Stimulated activated naive CD8-positive, alpha-beta T cell treated with anti-CD3 and anti-CD28 coated beads, Interleukin-15, Interleukin-2, amounts not matched to agents 100 ng/mL and 50 ng/mL, for 24 hours (primary cell): Measurements from ENCODE around the gene SERPINB13.

Experiments used
- H3K27ac Mint-ChIP-seq: one replicate; pipeline ENCODE4 v1.8.0; 2021; ENCODE audit warnings: mild to moderate bottlenecking, mixed read lengths
- H3K27me3 Mint-ChIP-seq: one replicate; pipeline ENCODE4 v1.8.0; 2021; ENCODE audit warnings: mixed read lengths
- H3K36me3 Mint-ChIP-seq: one replicate; pipeline ENCODE4 v1.8.0; 2021; ENCODE audit warnings: low read depth, mixed read lengths
- H3K4me1 Mint-ChIP-seq: one replicate; pipeline ENCODE4 v1.8.0; 2021; ENCODE audit warnings: low read depth, mixed read lengths
- H3K4me3 Mint-ChIP-seq: one replicate; pipeline ENCODE4 v1.8.0; 2021; ENCODE audit warnings: mild to moderate bottlenecking, mixed read lengths
- H3K9me3 Mint-ChIP-seq: one replicate; pipeline ENCODE4 v1.8.0; 2021; ENCODE audit warnings: mixed read lengths

SERPINB13 gene

GRCh38 chr18:63570721-63571120 lies 16.4 kb upstream of the SERPINB13 start:
- no peaks in the 10 kb centered on the region for H3K4me1 Mint-ChIP-seq
- H3K9me3 Mint-ChIP-seq = no peaks in the 10 kb centered on the region
- no peak overlapping the region for H3K27ac Mint-ChIP-seq
- no peak overlapping the region for H3K4me3 Mint-ChIP-seq
- no peaks in the 10 kb centered on the region for H3K36me3 Mint-ChIP-seq
- peaks cover 12% of the 10 kb centered on the region for H3K27me3 Mint-ChIP-seq

- no peak overlapping the region for H3K27ac Mint-ChIP-seq
- H3K4me1 Mint-ChIP-seq = no peaks in the 10 kb centered on the region
- H3K36me3 Mint-ChIP-seq = no peaks in the 10 kb centered on the region
- H3K4me3 Mint-ChIP-seq = no peak overlapping the region
- H3K9me3 Mint-ChIP-seq = no peaks in the 10 kb centered on the region
- H3K27me3 Mint-ChIP-seq = peaks cover 9% of the 10 kb centered on the region
Measured at GRCh38 chr18:63575681-63576080, 11.5 kb upstream of the SERPINB13 start.

- Mint-ChIP-seq H3K9me3 (no peaks in the 10 kb centered on the region), H3K4me1 (no peaks in the 10 kb centered on the region), H3K27ac (no peak overlapping the region), H3K36me3 (no peaks in the 10 kb centered on the region), H3K4me3 (no peak overlapping the region), H3K27me3 (peaks cover 8% of the 10 kb centered on the region)
Measured at GRCh38 chr18:63578357-63578958, 8.7 kb upstream of the SERPINB13 start.

- Mint-ChIP-seq H3K27me3 (peaks cover 8% of the 10 kb centered on the region), H3K9me3 (no peaks in the 10 kb centered on the region), H3K4me3 (no peak overlapping the region), H3K36me3 (no peaks in the 10 kb centered on the region), H3K27ac (no peak overlapping the region), H3K4me1 (no peaks in the 10 kb centered on the region)
Measured at GRCh38 chr18:63579616-63580015, 7.5 kb upstream of the SERPINB13 start.

- no peak overlapping the region for H3K27ac Mint-ChIP-seq
- H3K4me3 Mint-ChIP-seq = no peak overlapping the region
- no peaks in the 10 kb centered on the region for H3K4me1 Mint-ChIP-seq
- H3K27me3 Mint-ChIP-seq = no peaks in the 10 kb centered on the region
- H3K36me3 Mint-ChIP-seq = no peaks in the 10 kb centered on the region
- no peaks in the 10 kb centered on the region for H3K9me3 Mint-ChIP-seq
Measured at GRCh38 chr18:63585988-63586387, 1.2 kb upstream of the SERPINB13 start.

- H3K4me1 Mint-ChIP-seq = no peaks in the 10 kb centered on the region
- H3K27me3 Mint-ChIP-seq = no peaks in the 10 kb centered on the region
- H3K9me3 Mint-ChIP-seq = no peaks in the 10 kb centered on the region
- H3K36me3 Mint-ChIP-seq = no peaks in the 10 kb centered on the region
- no peak overlapping the region for H3K4me3 Mint-ChIP-seq
- no peak overlapping the region for H3K27ac Mint-ChIP-seq
Measured at GRCh38 chr18:63586431-63586830, 712 bp upstream of the SERPINB13 start.

GRCh38 chr18:63588909-63589308 lies 1.8 kb downstream of the SERPINB13 start:
- Mint-ChIP-seq H3K4me1 (no peaks in the 10 kb centered on the region), H3K4me3 (no peak overlapping the region), H3K27ac (no peak overlapping the region), H3K36me3 (no peaks in the 10 kb centered on the region), H3K27me3 (no peaks in the 10 kb centered on the region), H3K9me3 (no peaks in the 10 kb centered on the region)

- Mint-ChIP-seq H3K36me3 (no peaks in the 10 kb centered on the region), H3K27me3 (no peaks in the 10 kb centered on the region), H3K4me3 (no peak overlapping the region), H3K27ac (no peak overlapping the region), H3K9me3 (no peaks in the 10 kb centered on the region), H3K4me1 (no peaks in the 10 kb centered on the region)
Measured at GRCh38 chr18:63590373-63590772, 3.2 kb downstream of the SERPINB13 start.

GRCh38 chr18:63590966-63591695 lies 4.0 kb downstream of the SERPINB13 start:
- Mint-ChIP-seq H3K27me3 (no peaks in the 10 kb centered on the region), H3K9me3 (no peaks in the 10 kb centered on the region), H3K4me1 (no peaks in the 10 kb centered on the region), H3K4me3 (no peak overlapping the region), H3K27ac (no peak overlapping the region), H3K36me3 (no peaks in the 10 kb centered on the region)

GRCh38 chr18:63591725-63592124 lies 4.6 kb downstream of the SERPINB13 start:
- Mint-ChIP-seq H3K4me3 (no peak overlapping the region), H3K9me3 (no peaks in the 10 kb centered on the region), H3K4me1 (no peaks in the 10 kb centered on the region), H3K36me3 (no peaks in the 10 kb centered on the region), H3K27me3 (no peaks in the 10 kb centered on the region), H3K27ac (no peak overlapping the region)

- no peak overlapping the region for H3K4me3 Mint-ChIP-seq
- H3K36me3 Mint-ChIP-seq = no peaks in the 10 kb centered on the region
- H3K9me3 Mint-ChIP-seq = no peaks in the 10 kb centered on the region
- H3K27me3 Mint-ChIP-seq = no peaks in the 10 kb centered on the region
- no peaks in the 10 kb centered on the region for H3K4me1 Mint-ChIP-seq
- H3K27ac Mint-ChIP-seq = no peak overlapping the region
Measured at GRCh38 chr18:63592471-63592870, 5.3 kb downstream of the SERPINB13 start.

GRCh38 chr18:63596964-63597363 lies 9.8 kb downstream of the SERPINB13 start:
- no peak overlapping the region for H3K4me3 Mint-ChIP-seq
- no peaks in the 10 kb centered on the region for H3K36me3 Mint-ChIP-seq
- H3K9me3 Mint-ChIP-seq = no peaks in the 10 kb centered on the region
- H3K27ac Mint-ChIP-seq = no peak overlapping the region
- H3K4me1 Mint-ChIP-seq = no peaks in the 10 kb centered on the region
- H3K27me3 Mint-ChIP-seq = peaks cover 6% of the 10 kb centered on the region

- Mint-ChIP-seq H3K4me3 (no peak overlapping the region), H3K9me3 (no peaks in the 10 kb centered on the region), H3K27me3 (peaks cover 13% of the 10 kb centered on the region), H3K36me3 (no peaks in the 10 kb centered on the region), H3K4me1 (no peaks in the 10 kb centered on the region), H3K27ac (no peak overlapping the region)
Measured at GRCh38 chr18:63603355-63603754, 16.2 kb downstream of the SERPINB13 start.

GRCh38 chr18:63603772-63604171 lies 16.6 kb downstream of the SERPINB13 start:
- H3K4me3 Mint-ChIP-seq = no peak overlapping the region
- peaks cover 13% of the 10 kb centered on the region for H3K27me3 Mint-ChIP-seq
- no peak overlapping the region for H3K27ac Mint-ChIP-seq
- H3K4me1 Mint-ChIP-seq = no peaks in the 10 kb centered on the region
- no peaks in the 10 kb centered on the region for H3K9me3 Mint-ChIP-seq
- no peaks in the 10 kb centered on the region for H3K36me3 Mint-ChIP-seq

- no peak overlapping the region for H3K27ac Mint-ChIP-seq
- no peak overlapping the region for H3K4me3 Mint-ChIP-seq
- no peaks in the 10 kb centered on the region for H3K4me1 Mint-ChIP-seq
Measured at GRCh38 chr18:63604791-63605567, 17.8 kb downstream of the SERPINB13 start.

More at GRCh38 chr18:63604791-63605567, 17.8 kb downstream of the SERPINB13 start:
- peaks cover 13% of the 10 kb centered on the region for H3K27me3 Mint-ChIP-seq
- H3K9me3 Mint-ChIP-seq = no peaks in the 10 kb centered on the region
- no peaks in the 10 kb centered on the region for H3K36me3 Mint-ChIP-seq
